HCT116 (cell line): ENCODE measurements around the gene COTL1.

Experiments used
- CBX3 ChIP-seq: IDR thresholded peaks from 2 replicates; pipeline ENCODE4 v1.6.1; 2012; ENCODE audit warnings: low read depth
- EZH2 ChIP-seq: fragments of 200-600 bp; sonication (generic); IDR thresholded peaks from 2 replicates; pipeline ENCODE4 v1.6.1; 2017; ENCODE audit warnings: antibody characterized with exemption, mixed run types
- JUND ChIP-seq: IDR thresholded peaks from 2 replicates; pipeline ENCODE4 v1.6.1; 2012
- POLR2A ChIP-seq: IDR thresholded peaks from 2 replicates; pipeline ENCODE4 v1.7.0; 2011; ENCODE audit warnings: borderline replicate concordance; ENCODE audit not compliant: insufficient read depth, insufficient read length; ENCODE audit errors: extremely low read depth
- POLR2AphosphoS5 ChIP-seq: IDR thresholded peaks from 2 replicates; pipeline ENCODE4 v1.6.1; 2011; ENCODE audit warnings: mild to moderate bottlenecking, low read depth, low read length, moderate library complexity
- SIN3A ChIP-seq: IDR thresholded peaks from 2 replicates; pipeline ENCODE4 v1.6.1; 2012; ENCODE audit warnings: low read depth
- SP1 ChIP-seq: IDR thresholded peaks from 2 replicates; pipeline ENCODE4 v1.6.1; 2012; ENCODE audit warnings: low read depth
- YY1 ChIP-seq: IDR thresholded peaks from 2 replicates; pipeline ENCODE4 v1.6.1; 2011; ENCODE audit warnings: low read length, low read depth, moderate library complexity, mild to moderate bottlenecking; ENCODE audit not compliant: insufficient replicate concordance; ENCODE audit errors: extremely low read depth
- ZFX ChIP-seq: fragments of 450-650 bp; IDR thresholded peaks from 2 replicates; pipeline ENCODE4 v1.6.1; 2017
- TF ChIP-seq, protein P1 (sequence below), 3 experiments: fragments of 200-600 bp in 1 of 3; sonication (generic) in 1 of 3; IDR thresholded peaks in 2 of 3; conservative IDR thresholded peaks in 1 of 3; 2 replicates each; pipeline ENCODE4 v1.5.1; 2012 to 2017; ENCODE audit warnings: low read depth in 2 of 3, low read length in 2 of 3, antibody characterized with exemption in 1 of 3, borderline replicate concordance in 1 of 3, control low read depth in 1 of 3, mild to moderate bottlenecking in 1 of 3, mixed read lengths in 1 of 3, mixed run types in 1 of 3, moderate library complexity in 1 of 3; ENCODE audit not compliant: insufficient read depth in 1 of 3
- TF ChIP-seq, protein P2 (sequence below): IDR thresholded peaks from 2 replicates; pipeline ENCODE4 v1.6.1; 2012; ENCODE audit warnings: low read depth

DNA sequence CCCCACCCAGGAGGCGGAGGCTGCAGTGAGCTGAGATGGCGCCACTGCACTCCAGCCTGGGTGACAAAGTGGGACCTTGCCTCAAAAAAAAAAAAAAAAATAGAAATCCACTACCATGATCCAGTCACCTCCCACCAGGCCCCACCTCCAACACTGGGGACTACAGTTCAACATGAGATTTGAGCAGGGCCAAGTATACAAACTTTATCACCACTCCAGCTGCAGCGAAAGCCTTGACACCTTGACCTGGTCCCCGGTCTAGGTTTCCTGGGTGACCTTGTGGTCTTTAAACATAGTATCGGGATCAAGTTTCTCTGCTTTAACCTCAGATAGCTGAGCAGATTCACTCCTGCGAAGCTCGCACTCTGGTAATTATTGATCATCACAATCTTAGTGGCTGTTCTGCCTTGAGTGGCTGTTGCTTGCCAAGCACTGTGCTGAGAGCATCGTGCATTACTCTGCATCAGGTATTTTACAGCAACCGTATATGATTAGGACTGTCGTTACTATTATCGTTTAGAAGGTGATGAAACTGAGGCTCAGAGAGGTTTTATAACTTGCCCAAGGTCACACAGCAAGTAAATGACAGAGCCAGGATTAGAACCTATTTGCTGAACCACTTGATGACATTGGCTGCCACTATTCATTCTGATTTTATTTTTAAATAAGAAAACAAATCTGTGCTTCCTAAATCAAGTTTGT, 63.1 kb downstream of the COTL1 start:
- TF ChIP-seq, protein P1, sequence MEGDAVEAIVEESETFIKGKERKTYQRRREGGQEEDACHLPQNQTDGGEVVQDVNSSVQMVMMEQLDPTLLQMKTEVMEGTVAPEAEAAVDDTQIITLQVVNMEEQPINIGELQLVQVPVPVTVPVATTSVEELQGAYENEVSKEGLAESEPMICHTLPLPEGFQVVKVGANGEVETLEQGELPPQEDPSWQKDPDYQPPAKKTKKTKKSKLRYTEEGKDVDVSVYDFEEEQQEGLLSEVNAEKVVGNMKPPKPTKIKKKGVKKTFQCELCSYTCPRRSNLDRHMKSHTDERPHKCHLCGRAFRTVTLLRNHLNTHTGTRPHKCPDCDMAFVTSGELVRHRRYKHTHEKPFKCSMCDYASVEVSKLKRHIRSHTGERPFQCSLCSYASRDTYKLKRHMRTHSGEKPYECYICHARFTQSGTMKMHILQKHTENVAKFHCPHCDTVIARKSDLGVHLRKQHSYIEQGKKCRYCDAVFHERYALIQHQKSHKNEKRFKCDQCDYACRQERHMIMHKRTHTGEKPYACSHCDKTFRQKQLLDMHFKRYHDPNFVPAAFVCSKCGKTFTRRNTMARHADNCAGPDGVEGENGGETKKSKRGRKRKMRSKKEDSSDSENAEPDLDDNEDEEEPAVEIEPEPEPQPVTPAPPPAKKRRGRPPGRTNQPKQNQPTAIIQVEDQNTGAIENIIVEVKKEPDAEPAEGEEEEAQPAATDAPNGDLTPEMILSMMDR (IDR thresholded peaks at IDR 0.05 in 2 of 3, conservative IDR thresholded peaks at IDR 0.05 in 1 of 3; ENCODE audit: borderline replicate concordance in 1 of 3, insufficient read depth in 1 of 3, low read depth in 2 of 3, low read length in 2 of 3), result no peak
- TF ChIP-seq YY1 (no peak), POLR2AphosphoS5 (no peak), SP1 (no peak), ZFX (no peak), EZH2 (no peak), POLR2A (no peak), JUND (no peak), CBX3 (no peak), SIN3A (no peak)
- TF ChIP-seq, protein P2, sequence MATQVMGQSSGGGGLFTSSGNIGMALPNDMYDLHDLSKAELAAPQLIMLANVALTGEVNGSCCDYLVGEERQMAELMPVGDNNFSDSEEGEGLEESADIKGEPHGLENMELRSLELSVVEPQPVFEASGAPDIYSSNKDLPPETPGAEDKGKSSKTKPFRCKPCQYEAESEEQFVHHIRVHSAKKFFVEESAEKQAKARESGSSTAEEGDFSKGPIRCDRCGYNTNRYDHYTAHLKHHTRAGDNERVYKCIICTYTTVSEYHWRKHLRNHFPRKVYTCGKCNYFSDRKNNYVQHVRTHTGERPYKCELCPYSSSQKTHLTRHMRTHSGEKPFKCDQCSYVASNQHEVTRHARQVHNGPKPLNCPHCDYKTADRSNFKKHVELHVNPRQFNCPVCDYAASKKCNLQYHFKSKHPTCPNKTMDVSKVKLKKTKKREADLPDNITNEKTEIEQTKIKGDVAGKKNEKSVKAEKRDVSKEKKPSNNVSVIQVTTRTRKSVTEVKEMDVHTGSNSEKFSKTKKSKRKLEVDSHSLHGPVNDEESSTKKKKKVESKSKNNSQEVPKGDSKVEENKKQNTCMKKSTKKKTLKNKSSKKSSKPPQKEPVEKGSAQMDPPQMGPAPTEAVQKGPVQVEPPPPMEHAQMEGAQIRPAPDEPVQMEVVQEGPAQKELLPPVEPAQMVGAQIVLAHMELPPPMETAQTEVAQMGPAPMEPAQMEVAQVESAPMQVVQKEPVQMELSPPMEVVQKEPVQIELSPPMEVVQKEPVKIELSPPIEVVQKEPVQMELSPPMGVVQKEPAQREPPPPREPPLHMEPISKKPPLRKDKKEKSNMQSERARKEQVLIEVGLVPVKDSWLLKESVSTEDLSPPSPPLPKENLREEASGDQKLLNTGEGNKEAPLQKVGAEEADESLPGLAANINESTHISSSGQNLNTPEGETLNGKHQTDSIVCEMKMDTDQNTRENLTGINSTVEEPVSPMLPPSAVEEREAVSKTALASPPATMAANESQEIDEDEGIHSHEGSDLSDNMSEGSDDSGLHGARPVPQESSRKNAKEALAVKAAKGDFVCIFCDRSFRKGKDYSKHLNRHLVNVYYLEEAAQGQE, result no peak
